A549 (cell line): ENCODE measurements around the gene SHC3. TPM values are rescaled to one million over a fixed set of nuclear protein-coding genes. Genes with fewer than 3 reads are reported as not detected.

Source experiments
- ATAC-seq, 2 experiments: fragments of 200-7000 bp in 1 of 2; fragments of >200 bp in 1 of 2; cut with Nextera tagmentation in 1 of 2; cut with Tn5 transposase in 1 of 2; 3 replicates each; pipeline versions ENCODE4 v1.8.0 to v1.9.1; 2018 to 2020; ENCODE audit warnings: mild to moderate bottlenecking in 1 of 2, moderate library complexity in 1 of 2
- CTCF ChIA-PET: fragments of 300-600 bp; sonication (Branson Sonifier 250); formaldehyde crosslinking; extraction: SDS; loops from one replicate; lab custom pipeline; 2021; ENCODE audit warnings: antibody characterized with exemption, inconsistent platforms; lab: Yijun Ruan, JAX
- POLR2A ChIA-PET: fragments of 350-600 bp; formaldehyde crosslinking; extraction: SDS; loops from one replicate; lab custom pipeline; 2021; ENCODE audit warnings: antibody characterized with exemption, inconsistent platforms; lab: Yijun Ruan, JAX
- DNase-seq, 2 experiments: peaks; one replicate each; pipeline versions ENCODE4 v3.0.0 to v3.0.0-alpha.2; 2011 to 2016; ENCODE audit warnings: low read depth in 1 of 2, low spot score in 1 of 2
- FAIRE-seq: peaks from 2 replicates; lab custom pipeline; 2011; peaks lifted over from hg19 to GRCh38; lab: Jason Lieb, UNC
- H3K27ac ChIP-seq, 2 experiments: fragments of >200 bp; sonication (Bioruptor Twin); formaldehyde crosslinking; 3 replicates each; pipeline ENCODE4 v1.5.1; 2016 to 2017
- H3K4me1 ChIP-seq: fragments of >200 bp; sonication (Bioruptor Twin); formaldehyde crosslinking; 3 replicates; pipeline ENCODE4 v1.6.1; 2016
- H3K4me2 ChIP-seq: fragments of >200 bp; sonication (Bioruptor Twin); formaldehyde crosslinking; 3 replicates; pipeline ENCODE4 v1.6.1; 2016
- H3K4me3 ChIP-seq: fragments of >200 bp; sonication (Bioruptor Twin); formaldehyde crosslinking; 3 replicates; pipeline ENCODE4 v1.5.1; 2016
- H3K9me3 ChIP-seq: fragments of >200 bp; sonication (Bioruptor Twin); formaldehyde crosslinking; 3 replicates; pipeline ENCODE4 v1.6.1; 2016
- ATOH8 ChIP-seq: fragments of 250-450 bp; sonication (Bioruptor Pico); IDR thresholded peaks from 2 replicates; pipeline ENCODE4 v1.5.0; 2020; ENCODE audit warnings: low read depth, mild to moderate bottlenecking, moderate library complexity
- CBX8 ChIP-seq: fragments of 200-600 bp; sonication (generic); IDR thresholded peaks from 2 replicates; pipeline ENCODE4 v1.6.1; 2016
- CEBPB ChIP-seq, 2 experiments: fragments of >200 bp in 1 of 2; sonication (Bioruptor Twin) in 1 of 2; formaldehyde crosslinking in 1 of 2; IDR thresholded peaks; 2 replicates each; pipeline ENCODE4 v1.6.1; 2012 to 2016
- E2F6 ChIP-seq: IDR thresholded peaks from 2 replicates; pipeline ENCODE4 v1.6.1; 2012; ENCODE audit warnings: low read depth, borderline replicate concordance
- ESRRA ChIP-seq: fragments of 150-350 bp; IDR thresholded peaks from 2 replicates; pipeline ENCODE4 v1.6.1; 2014; ENCODE audit warnings: mild to moderate bottlenecking, low read length, borderline replicate concordance
- FOSB ChIP-seq: fragments of 250-450 bp; sonication (Bioruptor Pico); IDR thresholded peaks from 2 replicates; pipeline ENCODE4 v1.5.0; 2020; ENCODE audit warnings: mild to moderate bottlenecking, moderate library complexity
- FOXS1 ChIP-seq: fragments of 250-450 bp; sonication (Bioruptor Pico); IDR thresholded peaks from 2 replicates; pipeline ENCODE4 v1.5.0; 2020; ENCODE audit warnings: mild to moderate bottlenecking, moderate library complexity
- GATA3 ChIP-seq: IDR thresholded peaks from 2 replicates; pipeline ENCODE4 v1.6.1; 2012; ENCODE audit warnings: borderline replicate concordance
- HDAC2 ChIP-seq: fragments of 200-600 bp; sonication (generic); IDR thresholded peaks from 2 replicates; pipeline ENCODE4 v1.6.1; 2016
- HES2 ChIP-seq: fragments of >200 bp; sonication (Bioruptor Twin); formaldehyde crosslinking; IDR thresholded peaks from 2 replicates; pipeline ENCODE4 v1.6.1; 2016
- HMGXB4 ChIP-seq: fragments of 250-450 bp; sonication (Bioruptor Pico); IDR thresholded peaks from 2 replicates; pipeline ENCODE4 v1.5.0; 2021; ENCODE audit warnings: mild to moderate bottlenecking, moderate library complexity, borderline replicate concordance
- HOXA7 ChIP-seq: fragments of 250-450 bp; sonication (Bioruptor Pico); IDR thresholded peaks from 2 replicates; pipeline ENCODE4 v1.5.0; 2020; ENCODE audit warnings: mild to moderate bottlenecking, moderate library complexity
- HOXB5 ChIP-seq: fragments of 250-450 bp; sonication (Bioruptor Pico); IDR thresholded peaks from 2 replicates; pipeline ENCODE4 v1.5.0; 2020; ENCODE audit warnings: mild to moderate bottlenecking, moderate library complexity
- JUNB ChIP-seq: fragments of >200 bp; sonication (Bioruptor Twin); formaldehyde crosslinking; IDR thresholded peaks from 2 replicates; pipeline ENCODE4 v1.6.1; 2016
- MAZ ChIP-seq: fragments of 150-350 bp; IDR thresholded peaks from 2 replicates; pipeline ENCODE4 v1.6.1; 2014; ENCODE audit warnings: antibody characterized with exemption, low read depth, low read length, borderline replicate concordance
- PBX3 ChIP-seq: IDR thresholded peaks from 2 replicates; pipeline ENCODE4 v1.6.1; 2012
- RNF2 ChIP-seq: fragments of 200-600 bp; sonication (generic); IDR thresholded peaks from 2 replicates; pipeline ENCODE4 v1.6.1; 2016; ENCODE audit warnings: low read depth, mild to moderate bottlenecking, antibody characterized with exemption, moderate library complexity, borderline replicate concordance
- ZC3H11A ChIP-seq: fragments of 450-650 bp; IDR thresholded peaks from 2 replicates; pipeline ENCODE4 v1.6.1; 2014; ENCODE audit warnings: antibody characterized with exemption, mild to moderate bottlenecking
- ZSCAN20 ChIP-seq: fragments of 250-450 bp; sonication (Bioruptor Pico); IDR thresholded peaks from 2 replicates; pipeline ENCODE4 v1.8.0; 2022; ENCODE audit warnings: mild to moderate bottlenecking, moderate library complexity
- WGBS: methylation state at CpG from one replicate; pipeline ENCODE4 v1.1.6; 2017; ENCODE audit errors: missing lambda C conversion rate; 5-methylcytosine and 5-hydroxymethylcytosine counted together
- polyA plus RNA-seq, 4 experiments: library from polyadenylated mRNA; depleted of rRNA in 3 of 4; stranded (reverse); fragments of >200 nt; fragmentation: RNase III in 1 of 4; extraction: RNeasy Plus Mini Kit Qiagen cat#74134 plus additional on column Dnase treatment in 1 of 4; gene quantifications; 2 replicates in 3 of 4; 3 replicates in 1 of 4; pipeline ENCODE4 v1.2.3, GENCODE V29; 2011 to 2017

Gene SHC3
- polyA plus RNA-seq, 2 of the 4 experiments (the other 2 are of a cell fraction): 0.09 to 0.88 TPM

GRCh38 chr9:89010056-89010455, 168.6 kb downstream of the SHC3 start:
- H3K4me2 ChIP-seq: no peak overlapping the region
- H3K4me1 ChIP-seq: no peaks in the 10 kb centered on the region
- TF ChIP-seq JUNB: no peak
- TF ChIP-seq HOXA7 (CRISPR knock-in tag): no peak
- TF ChIP-seq HMGXB4 (CRISPR knock-in tag): no peak
- TF ChIP-seq HES2: no peak
- TF ChIP-seq MAZ: no peak
- no peak for TF ChIP-seq FOSB
- TF ChIP-seq FOXS1 (CRISPR knock-in tag): no peak
- no peak for TF ChIP-seq HDAC2
- TF ChIP-seq ZC3H11A: no peak
- TF ChIP-seq HOXB5: no peak
- no peak for TF ChIP-seq E2F6
- no peak for TF ChIP-seq CEBPB (IDR thresholded peaks at IDR 0.05)
- no peak for TF ChIP-seq ESRRA
- no peak for TF ChIP-seq ATOH8 (CRISPR knock-in tag)
- no peak for TF ChIP-seq PBX3
- TF ChIP-seq GATA3: no peak
- ChIA-PET CTCF (interaction anchor here (0.7 to 1.8 kb wide), 8 partner anchors 8 to 908 kb away, joined by 3 to 14 read pairs (median 3); no protein-coding TSS in a partner anchor), POLR2A (no interaction called here)
- ATAC-seq (no peak), FAIRE-seq (no peak), DNase-seq (no peak)
- H3K9me3 ChIP-seq: no peaks in the 10 kb centered on the region
- 77% methylated on average over 10 of the region's 10 CpGs for WGBS
- H3K27ac ChIP-seq: no peak overlapping the region
- H3K4me3 ChIP-seq: no peak overlapping the region

GRCh38 chr9:89009546-89009840, 169.1 kb downstream of the SHC3 start:
- Histone ChIP-seq H3K4me1 (no peaks in the 10 kb centered on the region), H3K4me2 (no peak overlapping the region), H3K9me3 (no peaks in the 10 kb centered on the region), H3K27ac (no peak overlapping the region), H3K4me3 (no peak overlapping the region)
- ChIA-PET CTCF (interaction anchor here (0.7 to 1.8 kb wide), 8 partner anchors 7 to 431 kb away, joined by 3 to 5 read pairs (median 4); no protein-coding TSS in a partner anchor), POLR2A (no interaction called here)
- DNase-seq (no peak), ATAC-seq (no peak; a peak in 1 of 6 replicates), FAIRE-seq (no peak)
- 95% methylated on average over 9 of the region's 9 CpGs for WGBS
- TF ChIP-seq HDAC2 (no peak), ZSCAN20 (CRISPR knock-in tag) (no peak), CBX8 (no peak), JUNB (no peak), RNF2 (no peak)
